Mesothelial cell of epicardium (in vitro differentiated cells): ENCODE measurements around the gene PTPRR. TPM values are rescaled to one million over a fixed set of nuclear protein-coding genes. Genes with fewer than 3 reads are reported as not detected.

ENCODE experiments used
- DNase-seq, 2 experiments: peaks; one replicate each; pipeline ENCODE4 v3.0.0; 2021; ENCODE audit warnings: low spot score in 2 of 2; ENCODE audit not compliant: unreplicated experiment in 2 of 2
- H3K27ac Mint-ChIP-seq: 2 replicates; pipeline ENCODE4 v1.8.0; 2021; ENCODE audit warnings: mixed read lengths
- H3K27me3 Mint-ChIP-seq: 2 replicates; pipeline ENCODE4 v1.8.0; 2021; ENCODE audit warnings: low read depth, mixed read lengths
- H3K36me3 Mint-ChIP-seq: 2 replicates; pipeline ENCODE4 v1.8.0; 2021; ENCODE audit warnings: mixed read lengths
- H3K4me1 Mint-ChIP-seq: 2 replicates; pipeline ENCODE4 v1.8.0; 2021; ENCODE audit warnings: mixed read lengths
- H3K4me3 Mint-ChIP-seq: 2 replicates; pipeline ENCODE4 v1.8.0; 2021; ENCODE audit warnings: mild to moderate bottlenecking, moderate library complexity, mixed read lengths
- H3K9me3 Mint-ChIP-seq: 2 replicates; pipeline ENCODE4 v1.8.0; 2021; ENCODE audit warnings: mixed read lengths
- total RNA-seq: library from RNA; stranded (reverse); gene quantifications from 3 replicates; pipeline ENCODE4 v1.2.1, GENCODE V29; 2021
- TF ChIP-seq, protein P1 (sequence below): fragments of 200-600 bp; sonication (generic); IDR thresholded peaks from one replicate; pipeline ENCODE4 v1.5.0; 2021; ENCODE audit warnings: antibody characterized with exemption; ENCODE audit not compliant: unreplicated experiment

The PTPRR gene
- total RNA-seq, 1 donor from 2014 or later = 0.38 TPM

DNA sequence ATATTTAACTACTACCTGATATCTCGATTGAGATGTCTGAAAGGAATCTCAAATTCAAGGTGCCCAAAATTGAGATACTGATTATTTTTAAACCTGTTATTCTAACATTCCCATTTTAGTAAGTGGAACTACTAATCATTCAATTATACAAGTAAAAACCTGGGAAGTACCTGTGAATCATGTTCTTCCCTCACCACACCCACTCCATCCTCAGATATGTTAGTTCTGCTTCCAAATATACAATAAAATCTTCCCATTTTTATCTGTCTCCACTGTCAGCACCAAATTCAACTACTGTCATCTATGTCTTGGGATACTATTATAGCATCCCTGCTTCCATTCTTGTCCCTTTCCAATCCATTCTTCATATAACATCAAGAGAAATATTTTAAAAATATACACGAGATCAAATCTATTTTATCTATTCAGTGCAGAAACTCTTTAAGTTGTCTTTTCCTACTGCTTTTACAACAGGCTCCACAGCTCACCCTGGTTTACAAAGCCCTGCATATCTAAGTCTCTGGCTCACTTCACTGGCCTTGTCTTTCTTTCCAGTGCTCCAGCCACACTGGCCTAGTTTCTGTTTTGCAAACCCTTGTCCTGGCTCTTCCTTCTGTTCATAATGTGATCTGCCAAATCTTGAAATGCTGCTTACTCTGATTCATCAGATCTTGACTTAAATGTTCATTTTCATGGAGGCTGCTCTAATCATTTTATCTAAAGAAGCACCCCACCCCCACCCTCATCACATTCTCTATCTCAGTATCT, 122.3 kb downstream of the PTPRR start:
- no peaks in the 10 kb centered on the region for H3K4me1 Mint-ChIP-seq
- no peak overlapping the region for H3K27ac Mint-ChIP-seq
- TF ChIP-seq, protein P1, sequence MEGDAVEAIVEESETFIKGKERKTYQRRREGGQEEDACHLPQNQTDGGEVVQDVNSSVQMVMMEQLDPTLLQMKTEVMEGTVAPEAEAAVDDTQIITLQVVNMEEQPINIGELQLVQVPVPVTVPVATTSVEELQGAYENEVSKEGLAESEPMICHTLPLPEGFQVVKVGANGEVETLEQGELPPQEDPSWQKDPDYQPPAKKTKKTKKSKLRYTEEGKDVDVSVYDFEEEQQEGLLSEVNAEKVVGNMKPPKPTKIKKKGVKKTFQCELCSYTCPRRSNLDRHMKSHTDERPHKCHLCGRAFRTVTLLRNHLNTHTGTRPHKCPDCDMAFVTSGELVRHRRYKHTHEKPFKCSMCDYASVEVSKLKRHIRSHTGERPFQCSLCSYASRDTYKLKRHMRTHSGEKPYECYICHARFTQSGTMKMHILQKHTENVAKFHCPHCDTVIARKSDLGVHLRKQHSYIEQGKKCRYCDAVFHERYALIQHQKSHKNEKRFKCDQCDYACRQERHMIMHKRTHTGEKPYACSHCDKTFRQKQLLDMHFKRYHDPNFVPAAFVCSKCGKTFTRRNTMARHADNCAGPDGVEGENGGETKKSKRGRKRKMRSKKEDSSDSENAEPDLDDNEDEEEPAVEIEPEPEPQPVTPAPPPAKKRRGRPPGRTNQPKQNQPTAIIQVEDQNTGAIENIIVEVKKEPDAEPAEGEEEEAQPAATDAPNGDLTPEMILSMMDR = no peak
- peaks cover 4% of the 10 kb centered on the region for H3K9me3 Mint-ChIP-seq
- no peak for DNase-seq
- no peak overlapping the region for H3K4me3 Mint-ChIP-seq
- H3K36me3 Mint-ChIP-seq = no peaks in the 10 kb centered on the region
- H3K27me3 Mint-ChIP-seq = no peaks in the 10 kb centered on the region

DNA sequence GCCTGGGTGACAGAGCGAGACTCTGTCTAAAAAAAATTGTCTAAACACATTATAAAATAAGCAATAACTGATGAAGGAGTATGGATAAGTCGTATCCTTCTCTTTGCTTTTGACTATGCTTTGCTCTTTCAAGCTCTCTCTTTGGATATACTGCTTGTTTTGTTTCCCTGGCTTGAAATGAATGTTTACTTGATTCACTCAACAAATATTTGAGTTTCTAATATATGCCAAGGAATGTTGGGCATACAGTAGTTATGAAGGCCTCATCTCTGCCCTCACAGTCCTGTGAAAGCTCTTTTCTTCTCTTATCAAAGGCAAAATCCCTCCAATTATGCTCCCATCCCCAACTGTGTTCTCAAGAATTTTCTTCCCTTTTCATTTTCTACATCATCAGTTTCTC, 123.5 kb downstream of the PTPRR start:
- no peaks in the 10 kb centered on the region for H3K36me3 Mint-ChIP-seq

DNA sequence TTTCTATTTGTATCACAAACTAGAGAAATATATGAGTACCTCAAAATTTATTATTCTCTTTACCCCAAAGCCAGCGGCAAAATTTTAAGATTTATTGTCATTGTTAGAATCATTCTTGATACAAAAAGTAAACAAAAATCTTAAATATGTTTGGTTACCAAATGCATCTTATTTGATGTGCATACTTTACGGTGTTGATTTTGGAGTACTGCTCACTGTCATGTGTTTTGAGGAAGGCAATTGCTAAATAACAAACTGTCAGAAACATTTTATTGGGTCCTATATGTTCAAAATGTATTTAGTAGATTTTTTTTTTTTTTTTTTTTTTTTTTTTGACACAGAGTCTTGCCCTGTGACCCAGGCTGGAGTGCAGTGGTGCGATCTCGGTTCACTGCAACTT, 124.9 kb downstream of the PTPRR start:
- Mint-ChIP-seq H3K27ac (no peak overlapping the region), H3K4me3 (no peak overlapping the region)

More for the DNA sequence above, 123.5 kb downstream of the PTPRR start:
- no peaks in the 10 kb centered on the region for H3K4me1 Mint-ChIP-seq
- DNase-seq = no peak
- H3K4me3 Mint-ChIP-seq = no peak overlapping the region
- peaks cover 4% of the 10 kb centered on the region for H3K9me3 Mint-ChIP-seq
- H3K27ac Mint-ChIP-seq = no peak overlapping the region
- no peaks in the 10 kb centered on the region for H3K27me3 Mint-ChIP-seq
- TF ChIP-seq, protein P1 = no peak

DNA sequence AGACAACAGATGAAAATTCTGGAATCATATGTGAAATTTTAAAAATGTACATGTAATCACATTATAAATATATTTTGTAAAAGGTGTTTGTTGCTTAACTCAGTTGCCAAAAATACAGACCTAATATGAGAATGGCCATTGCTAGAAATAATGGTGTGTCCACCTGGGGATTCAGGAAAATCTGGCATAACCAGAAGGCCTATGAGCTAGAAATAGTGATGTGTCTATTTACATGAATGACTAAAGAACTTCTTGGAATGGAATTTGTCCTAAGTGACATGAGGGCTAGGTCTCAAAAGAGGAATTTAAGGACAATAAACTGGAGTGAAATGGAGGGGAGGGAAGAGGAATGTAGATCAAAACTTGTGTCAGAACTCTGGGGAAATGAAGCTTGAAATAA, 126.4 kb downstream of the PTPRR start:
- TF ChIP-seq, protein P1 = no peak
- H3K9me3 Mint-ChIP-seq = peaks cover 4% of the 10 kb centered on the region
- no peaks in the 10 kb centered on the region for H3K4me1 Mint-ChIP-seq
- DNase-seq = no peak
- no peak overlapping the region for H3K4me3 Mint-ChIP-seq
- no peaks in the 10 kb centered on the region for H3K36me3 Mint-ChIP-seq
- no peak overlapping the region for H3K27ac Mint-ChIP-seq
- peaks cover 5% of the 10 kb centered on the region for H3K27me3 Mint-ChIP-seq

More for the DNA sequence above, 124.9 kb downstream of the PTPRR start:
- TF ChIP-seq, protein P1 = no peak
- Mint-ChIP-seq H3K36me3 (no peaks in the 10 kb centered on the region), H3K9me3 (peaks cover 4% of the 10 kb centered on the region), H3K27me3 (no peaks in the 10 kb centered on the region), H3K4me1 (no peaks in the 10 kb centered on the region)
- no peak for DNase-seq

DNA sequence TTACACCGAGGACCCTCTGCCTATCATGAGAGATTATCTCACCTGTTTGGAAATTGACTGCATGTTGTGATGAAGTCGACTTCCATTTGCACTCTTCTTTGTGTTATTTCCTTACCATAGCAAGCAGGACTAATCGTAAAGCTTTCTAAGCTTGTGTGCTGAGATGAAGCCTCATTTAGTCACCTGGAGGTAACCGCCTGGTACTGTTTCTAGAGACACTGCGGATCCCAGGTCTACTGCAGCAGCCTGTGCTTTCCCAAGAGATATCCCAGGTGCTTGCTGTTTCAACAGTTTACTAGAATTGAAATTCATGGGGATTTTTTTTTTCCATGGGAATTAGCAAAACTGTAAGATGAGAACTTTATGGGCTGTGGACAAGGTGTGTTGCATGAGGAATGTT, 131.8 kb downstream of the PTPRR start:
- H3K36me3 Mint-ChIP-seq = no peaks in the 10 kb centered on the region
- no peak overlapping the region for H3K27ac Mint-ChIP-seq
- H3K27me3 Mint-ChIP-seq = peaks cover 16% of the 10 kb centered on the region
- no peak overlapping the region for H3K4me3 Mint-ChIP-seq
- no peaks in the 10 kb centered on the region for H3K4me1 Mint-ChIP-seq
- TF ChIP-seq, protein P1 = no peak
- no peak for DNase-seq
- no peaks in the 10 kb centered on the region for H3K9me3 Mint-ChIP-seq
